ENCODE measurements around the gene CACNA1S.

Gene CACNA1S

DNA sequence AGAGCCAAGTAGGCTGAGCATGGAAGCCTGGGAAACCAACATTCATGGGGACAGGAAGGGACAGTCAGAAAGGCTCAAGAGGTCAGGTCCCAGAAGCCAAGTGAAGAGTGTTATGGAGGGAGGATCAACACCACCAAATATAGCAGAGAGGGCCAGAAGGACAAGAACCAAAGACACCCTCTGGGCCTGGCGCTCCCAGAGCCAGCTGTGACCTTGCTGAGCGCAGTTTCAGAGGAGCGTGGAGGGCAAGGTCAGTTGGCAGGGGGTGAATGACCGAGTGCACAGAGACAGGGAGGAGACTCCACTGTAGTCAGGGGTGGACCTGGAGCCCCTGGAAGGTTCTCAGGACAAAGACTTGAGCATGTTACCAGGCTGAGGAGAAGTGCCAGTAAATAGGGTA lies 19.2 kb upstream of the CACNA1S start:
- DNase-seq (ENCODE audit: low read depth), result no peak

DNA sequence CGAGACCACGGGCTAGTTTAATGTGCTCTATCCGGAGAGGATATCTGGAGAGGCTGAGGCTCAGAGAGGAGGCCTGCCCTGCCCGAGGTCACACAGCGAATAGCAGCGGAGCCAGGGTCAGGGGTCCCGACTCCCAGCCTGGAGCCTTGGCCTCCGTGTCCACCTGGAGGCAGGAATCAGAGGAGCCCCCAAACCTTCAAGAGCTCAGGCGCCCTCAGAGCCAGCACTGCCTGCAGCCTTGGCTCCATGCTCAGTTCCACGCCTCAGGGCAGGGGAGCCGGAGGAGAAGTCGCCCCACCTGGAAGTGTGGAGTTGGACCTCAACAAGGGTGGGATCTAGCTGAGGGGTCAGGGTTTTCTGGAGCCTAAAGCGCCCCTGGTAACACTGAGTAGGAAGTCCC lies 16.7 kb upstream of the CACNA1S start:
- no peak for TF ChIP-seq MYC (IDR thresholded peaks at IDR 0.05; ENCODE audit: low read depth, low read length)
- TF ChIP-seq, protein P1, sequence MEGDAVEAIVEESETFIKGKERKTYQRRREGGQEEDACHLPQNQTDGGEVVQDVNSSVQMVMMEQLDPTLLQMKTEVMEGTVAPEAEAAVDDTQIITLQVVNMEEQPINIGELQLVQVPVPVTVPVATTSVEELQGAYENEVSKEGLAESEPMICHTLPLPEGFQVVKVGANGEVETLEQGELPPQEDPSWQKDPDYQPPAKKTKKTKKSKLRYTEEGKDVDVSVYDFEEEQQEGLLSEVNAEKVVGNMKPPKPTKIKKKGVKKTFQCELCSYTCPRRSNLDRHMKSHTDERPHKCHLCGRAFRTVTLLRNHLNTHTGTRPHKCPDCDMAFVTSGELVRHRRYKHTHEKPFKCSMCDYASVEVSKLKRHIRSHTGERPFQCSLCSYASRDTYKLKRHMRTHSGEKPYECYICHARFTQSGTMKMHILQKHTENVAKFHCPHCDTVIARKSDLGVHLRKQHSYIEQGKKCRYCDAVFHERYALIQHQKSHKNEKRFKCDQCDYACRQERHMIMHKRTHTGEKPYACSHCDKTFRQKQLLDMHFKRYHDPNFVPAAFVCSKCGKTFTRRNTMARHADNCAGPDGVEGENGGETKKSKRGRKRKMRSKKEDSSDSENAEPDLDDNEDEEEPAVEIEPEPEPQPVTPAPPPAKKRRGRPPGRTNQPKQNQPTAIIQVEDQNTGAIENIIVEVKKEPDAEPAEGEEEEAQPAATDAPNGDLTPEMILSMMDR (IDR thresholded peaks at IDR 0.05; ENCODE audit: low read depth, low read length), result no peak
- TF ChIP-seq, protein P2, sequence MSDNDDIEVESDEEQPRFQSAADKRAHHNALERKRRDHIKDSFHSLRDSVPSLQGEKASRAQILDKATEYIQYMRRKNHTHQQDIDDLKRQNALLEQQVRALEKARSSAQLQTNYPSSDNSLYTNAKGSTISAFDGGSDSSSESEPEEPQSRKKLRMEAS (IDR thresholded peaks at IDR 0.05; ENCODE audit: low read depth, low read length), result no peak
- DNase-seq (ENCODE audit: low read depth), result no peak
- no peak overlapping the region for H3K4me3 ChIP-seq (ENCODE audit: low read depth, low read length)

More for the DNA sequence above, 19.2 kb upstream of the CACNA1S start:
- no peak overlapping the region for H3K4me3 ChIP-seq (ENCODE audit: low read depth, low read length)
- TF ChIP-seq, protein P1 (IDR thresholded peaks at IDR 0.05; ENCODE audit: low read depth, low read length), result no peak
- TF ChIP-seq POLR2A (IDR thresholded peaks at IDR 0.05; ENCODE audit: extremely low read depth, insufficient read length), result no peak
- TF ChIP-seq, protein P2 (IDR thresholded peaks at IDR 0.05; ENCODE audit: low read depth, low read length), result no peak
- no peak for TF ChIP-seq MYC (IDR thresholded peaks at IDR 0.05; ENCODE audit: low read depth, low read length)

DNA sequence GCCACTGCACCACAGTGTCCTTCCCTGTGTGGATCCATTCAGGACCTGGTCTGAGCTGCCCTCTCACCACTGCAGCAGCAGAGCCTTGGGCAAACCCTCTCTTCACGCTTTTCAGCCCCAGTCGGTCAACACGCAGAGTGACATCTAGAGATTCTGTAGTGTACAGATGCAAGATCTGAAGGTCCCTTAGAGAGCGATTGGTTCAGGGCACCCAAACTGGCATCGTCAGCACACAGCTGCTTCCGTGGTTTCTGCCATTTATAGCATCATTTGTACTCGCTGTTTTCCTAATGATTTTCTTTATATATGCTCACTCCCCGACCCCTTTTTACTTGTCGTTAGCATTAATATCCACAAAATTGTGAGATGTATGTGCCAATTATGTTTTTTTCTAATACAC lies 16.2 kb upstream of the CACNA1S start:
- TF ChIP-seq POLR2A (IDR thresholded peaks at IDR 0.05; ENCODE audit: extremely low read depth, insufficient read length) (no peak), MYC (IDR thresholded peaks at IDR 0.05; ENCODE audit: low read depth, low read length) (no peak)
- TF ChIP-seq, protein P1 (IDR thresholded peaks at IDR 0.05; ENCODE audit: low read depth, low read length), result no peak
- TF ChIP-seq, protein P2 (IDR thresholded peaks at IDR 0.05; ENCODE audit: low read depth, low read length), result no peak
- DNase-seq (ENCODE audit: low read depth), result no peak
- no peak overlapping the region for H3K4me3 ChIP-seq (ENCODE audit: low read depth, low read length)

DNA sequence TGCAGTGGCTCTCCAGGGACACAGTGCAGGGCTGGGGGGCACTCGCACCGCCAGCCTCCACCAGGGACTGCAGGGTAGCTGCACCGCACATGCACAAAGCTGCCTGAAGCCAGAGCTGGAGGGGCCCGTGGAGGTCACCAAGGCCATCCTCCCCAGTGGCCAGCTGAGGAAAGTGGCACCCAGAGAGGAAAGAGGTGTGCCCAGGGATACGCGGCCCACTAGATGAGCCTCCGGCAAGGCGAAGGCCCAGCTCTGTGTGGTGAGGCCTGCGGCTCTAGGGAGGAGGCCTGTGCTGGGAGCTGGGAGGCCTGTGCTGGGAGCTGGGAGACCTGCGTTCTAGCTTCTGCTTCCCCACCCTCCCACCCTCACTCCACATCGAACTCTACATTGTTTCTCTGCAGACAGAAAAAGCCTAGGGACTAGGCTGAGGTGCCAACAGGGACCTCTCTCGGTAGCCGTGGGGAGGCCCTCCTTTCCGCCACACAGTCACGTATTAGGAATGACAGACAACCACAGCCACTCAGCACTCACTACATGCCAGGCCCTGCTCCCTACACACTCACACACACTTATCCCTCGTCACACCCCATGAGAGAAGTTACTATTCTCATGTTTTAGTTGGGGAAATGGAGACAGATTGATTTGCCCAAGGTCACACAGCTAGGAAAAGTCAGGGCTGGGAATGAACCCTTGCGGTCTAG lies 15.7 kb upstream of the CACNA1S start:
- H3K4me3 ChIP-seq (ENCODE audit: low read depth, low read length), result no peak overlapping the region
- TF ChIP-seq MYC (IDR thresholded peaks at IDR 0.05; ENCODE audit: low read depth, low read length) (no peak), POLR2A (IDR thresholded peaks at IDR 0.05; ENCODE audit: extremely low read depth, insufficient read length) (no peak)
- TF ChIP-seq, protein P2 (IDR thresholded peaks at IDR 0.05; ENCODE audit: low read depth, low read length), result no peak
- TF ChIP-seq, protein P1 (IDR thresholded peaks at IDR 0.05; ENCODE audit: low read depth, low read length), result no peak
- DNase-seq (ENCODE audit: low read depth), result no peak

DNA sequence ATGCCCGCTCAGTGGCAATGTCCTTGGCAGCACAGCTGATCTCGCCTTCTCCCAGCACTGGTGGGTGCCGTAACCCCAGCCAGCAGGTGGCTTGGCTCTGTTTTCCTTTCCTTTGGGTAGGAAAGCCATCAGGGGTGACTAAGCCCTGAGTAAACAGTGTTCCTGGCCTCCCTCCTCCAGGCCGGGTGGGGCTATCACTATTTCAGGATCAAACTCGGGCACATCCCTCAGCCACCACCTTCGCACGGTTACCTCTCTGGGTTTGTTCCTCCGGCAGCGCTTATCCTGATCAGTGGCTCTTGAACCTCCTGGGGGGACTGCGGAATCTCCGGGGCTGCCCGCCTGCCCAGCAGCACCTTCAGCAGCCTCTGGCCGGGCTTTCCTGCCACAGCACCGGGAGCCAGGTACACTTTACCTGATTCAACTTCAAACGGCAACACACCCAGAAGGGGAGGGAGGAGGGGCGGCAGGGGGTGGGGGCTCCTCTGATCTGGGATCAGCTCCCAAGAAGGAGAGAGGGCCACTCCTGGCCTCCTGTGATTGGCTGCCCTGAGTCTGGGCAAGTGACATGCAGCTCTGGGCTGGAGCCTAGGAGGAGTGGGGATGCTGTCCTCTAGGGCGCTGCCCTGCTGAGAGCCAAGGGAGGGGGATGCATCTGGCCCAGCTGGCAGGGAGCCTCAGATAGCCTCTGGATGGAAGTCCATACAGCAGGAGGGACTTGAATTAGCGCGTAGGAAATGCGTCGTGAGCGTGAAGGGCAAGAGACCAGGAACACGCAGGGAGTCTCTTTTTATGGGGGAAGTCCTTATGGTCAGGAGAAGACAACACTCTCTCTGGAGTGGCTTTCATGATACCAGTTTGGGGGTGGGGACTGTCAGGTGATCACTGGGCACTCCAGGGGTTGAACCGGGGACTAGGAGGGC lies 14.9 kb upstream of the CACNA1S start, which contains the start of gene ASCL5:
Gene ASCL5 (minus strand): TSS at position 353 of the 923 bp plus-strand sequence. CDS start 11,812 bp downstream, outside the sequence.
- TF ChIP-seq, protein P1 (IDR thresholded peaks at IDR 0.05; ENCODE audit: low read depth, low read length), result no peak
- TF ChIP-seq POLR2A (IDR thresholded peaks at IDR 0.05; ENCODE audit: extremely low read depth, insufficient read length) (no peak), MYC (IDR thresholded peaks at IDR 0.05; ENCODE audit: low read depth, low read length) (no peak)
- TF ChIP-seq, protein P2 (IDR thresholded peaks at IDR 0.05; ENCODE audit: low read depth, low read length), result no peak
- H3K4me3 ChIP-seq (ENCODE audit: low read depth, low read length), result no peak within 1 kb of the TSS
- DNase-seq (ENCODE audit: low read depth), result no peak

All from NB4 (cell line).